HEK293T (cell line): Measurements from ENCODE around the gene NR3C2.

Source experiments
- ARNT ChIP-seq: fragments of 450-650 bp; IDR thresholded peaks from 2 replicates; pipeline ENCODE4 v1.6.1; 2017; ENCODE audit warnings: mild to moderate bottlenecking
- ELF4 ChIP-seq: fragments of 450-650 bp; IDR thresholded peaks from 2 replicates; pipeline ENCODE4 v1.6.1; 2017; ENCODE audit warnings: antibody characterized with exemption
- FOXA1 ChIP-seq: fragments of 450-650 bp; IDR thresholded peaks from 2 replicates; pipeline ENCODE4 v1.6.1; 2016; ENCODE audit warnings: mild to moderate bottlenecking
- L3MBTL2 ChIP-seq: fragments of 450-650 bp; conservative IDR thresholded peaks from 2 replicates; pipeline ENCODE4 v1.6.1; 2016; ENCODE audit warnings: mild to moderate bottlenecking
- TARDBP ChIP-seq: fragments of 450-650 bp; IDR thresholded peaks from 2 replicates; pipeline ENCODE4 v1.6.1; 2016
- ZNF384 ChIP-seq: fragments of 450-650 bp; IDR thresholded peaks from 2 replicates; pipeline ENCODE4 v1.6.1; 2016

GRCh38 chr4:148296498-148296897 lies 145.7 kb downstream of the NR3C2 start:
- TF ChIP-seq ZNF384 (no peak), FOXA1 (no peak), TARDBP (no peak), ARNT (no peak), ELF4 (no peak), L3MBTL2 (no peak)
